Osteoblast (primary cell): ENCODE measurements around the gene HHAT. TPM values are rescaled to one million over a fixed set of nuclear protein-coding genes. Genes with fewer than 3 reads are reported as not detected.

Experiments used
- DNase-seq: peaks from one replicate; pipeline ENCODE4 v3.0.0; 2011; ENCODE audit warnings: low spot score, mixed read lengths; ENCODE audit not compliant: insufficient read length; ENCODE audit errors: missing footprints
- H2AFZ ChIP-seq: 2 replicates; pipeline ENCODE4 v1.6.0; 2011; ENCODE audit warnings: mild to moderate bottlenecking, low read length
- H3K27ac ChIP-seq: 2 replicates; pipeline ENCODE4 v1.5.1; 2011; ENCODE audit warnings: mild to moderate bottlenecking, low read depth, low read length, moderate library complexity
- H3K27me3 ChIP-seq: 2 replicates; pipeline ENCODE4 v1.6.0; 2012; ENCODE audit warnings: mild to moderate bottlenecking, control low read depth, inconsistent platforms, low read length, moderate library complexity; ENCODE audit not compliant: insufficient read depth
- H3K36me3 ChIP-seq: 2 replicates; pipeline ENCODE4 v1.5.1; 2011; ENCODE audit warnings: mild to moderate bottlenecking, low read length, control low read depth, moderate library complexity; ENCODE audit not compliant: insufficient read depth
- H3K4me1 ChIP-seq: 2 replicates; pipeline ENCODE4 v1.5.1; 2011; ENCODE audit warnings: mild to moderate bottlenecking, low read length, control low read depth, moderate library complexity; ENCODE audit not compliant: insufficient read depth
- H3K4me2 ChIP-seq: 2 replicates; pipeline ENCODE4 v1.6.0; 2011; ENCODE audit warnings: mild to moderate bottlenecking, low read length; ENCODE audit not compliant: insufficient read depth
- H3K4me3 ChIP-seq: fragments of 200-600 bp; sonication (generic); 3 replicates; pipeline ENCODE4 v1.5.1; 2012; ENCODE audit warnings: mild to moderate bottlenecking, low read length, inconsistent platforms; ENCODE audit not compliant: insufficient read depth
- H3K79me2 ChIP-seq: 2 replicates; pipeline ENCODE4 v1.6.0; 2012; ENCODE audit warnings: mild to moderate bottlenecking, low read length, control low read depth, inconsistent platforms; ENCODE audit not compliant: insufficient read depth
- H3K9me3 ChIP-seq: 2 replicates; pipeline ENCODE4 v1.5.1; 2011; ENCODE audit warnings: low read depth, low read length, control low read depth
- H4K20me1 ChIP-seq: 2 replicates; pipeline ENCODE4 v1.6.0; 2012; ENCODE audit warnings: mild to moderate bottlenecking, low read length, control low read depth; ENCODE audit not compliant: insufficient read depth
- total RNA-seq: library from RNA; depleted of rRNA; stranded (reverse); fragments of >200 nt; gene quantifications from 2 replicates; pipeline ENCODE4 v1.2.3, GENCODE V29; 2012
- TF ChIP-seq, protein P1 (sequence below): IDR thresholded peaks from 2 replicates; pipeline ENCODE4 v1.5.1; 2011; ENCODE audit warnings: mild to moderate bottlenecking, low read depth, low read length, moderate library complexity; ENCODE audit errors: extremely low read depth

The HHAT gene
- total RNA-seq, 1 donor: 5.1 TPM

DNA sequence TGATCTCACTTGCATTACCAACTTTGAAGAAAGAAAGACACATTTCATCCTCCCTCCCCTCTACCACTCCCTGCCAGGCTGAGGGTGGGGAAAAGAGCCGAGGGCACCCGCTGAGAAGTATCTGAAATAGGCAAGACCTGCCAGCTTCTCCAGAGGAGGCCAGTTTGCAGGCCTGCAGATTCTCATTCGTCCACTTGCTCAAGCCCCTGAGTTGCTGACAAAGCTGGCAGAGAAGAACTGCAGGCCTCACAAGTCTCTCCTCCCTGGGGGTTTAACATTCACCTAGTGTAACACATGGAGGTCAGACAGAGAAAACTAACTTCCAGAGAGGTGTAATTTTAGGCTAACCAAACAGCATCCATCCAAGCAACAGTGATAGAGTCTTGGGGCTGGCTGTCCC lies 376.4 kb downstream of the HHAT start:
- TF ChIP-seq, protein P1, sequence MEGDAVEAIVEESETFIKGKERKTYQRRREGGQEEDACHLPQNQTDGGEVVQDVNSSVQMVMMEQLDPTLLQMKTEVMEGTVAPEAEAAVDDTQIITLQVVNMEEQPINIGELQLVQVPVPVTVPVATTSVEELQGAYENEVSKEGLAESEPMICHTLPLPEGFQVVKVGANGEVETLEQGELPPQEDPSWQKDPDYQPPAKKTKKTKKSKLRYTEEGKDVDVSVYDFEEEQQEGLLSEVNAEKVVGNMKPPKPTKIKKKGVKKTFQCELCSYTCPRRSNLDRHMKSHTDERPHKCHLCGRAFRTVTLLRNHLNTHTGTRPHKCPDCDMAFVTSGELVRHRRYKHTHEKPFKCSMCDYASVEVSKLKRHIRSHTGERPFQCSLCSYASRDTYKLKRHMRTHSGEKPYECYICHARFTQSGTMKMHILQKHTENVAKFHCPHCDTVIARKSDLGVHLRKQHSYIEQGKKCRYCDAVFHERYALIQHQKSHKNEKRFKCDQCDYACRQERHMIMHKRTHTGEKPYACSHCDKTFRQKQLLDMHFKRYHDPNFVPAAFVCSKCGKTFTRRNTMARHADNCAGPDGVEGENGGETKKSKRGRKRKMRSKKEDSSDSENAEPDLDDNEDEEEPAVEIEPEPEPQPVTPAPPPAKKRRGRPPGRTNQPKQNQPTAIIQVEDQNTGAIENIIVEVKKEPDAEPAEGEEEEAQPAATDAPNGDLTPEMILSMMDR: no peak
- Histone ChIP-seq H2AFZ (no peak overlapping the region), H3K4me1 (no peaks in the 10 kb centered on the region), H3K79me2 (no peaks in the 10 kb centered on the region), H3K9me3 (no peaks in the 10 kb centered on the region), H3K4me2 (no peak overlapping the region), H3K27ac (no peak overlapping the region), H3K36me3 (no peaks in the 10 kb centered on the region), H3K4me3 (no peak overlapping the region), H3K27me3 (no peaks in the 10 kb centered on the region), H4K20me1 (no peaks in the 10 kb centered on the region)
- DNase-seq: no peak

DNA sequence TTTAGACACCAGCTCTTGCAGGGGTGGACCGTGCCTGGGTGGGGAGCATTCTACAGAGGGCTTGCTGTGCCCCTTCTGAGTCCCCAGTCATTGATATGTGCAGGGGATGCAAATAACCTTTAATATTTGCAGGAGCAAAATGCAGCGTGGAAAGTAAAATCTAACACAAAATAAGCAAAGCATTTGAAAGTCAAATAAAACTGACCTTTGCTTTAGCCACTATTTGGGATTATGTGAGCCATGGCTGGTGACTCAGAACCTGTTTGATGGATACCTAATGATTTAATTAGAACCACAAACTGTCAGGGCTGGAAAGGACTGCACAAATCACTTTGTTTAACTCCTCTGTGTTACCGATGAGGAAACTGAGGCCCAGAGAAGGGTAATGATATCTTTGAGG lies 377.5 kb downstream of the HHAT start:
- Histone ChIP-seq H3K27ac (no peak overlapping the region), H3K4me2 (no peak overlapping the region), H3K79me2 (no peaks in the 10 kb centered on the region), H4K20me1 (no peaks in the 10 kb centered on the region), H3K27me3 (no peaks in the 10 kb centered on the region), H2AFZ (no peak overlapping the region), H3K4me1 (no peaks in the 10 kb centered on the region), H3K36me3 (no peaks in the 10 kb centered on the region), H3K9me3 (no peaks in the 10 kb centered on the region), H3K4me3 (no peak overlapping the region)
- TF ChIP-seq, protein P1: no peak
- DNase-seq: no peak

DNA sequence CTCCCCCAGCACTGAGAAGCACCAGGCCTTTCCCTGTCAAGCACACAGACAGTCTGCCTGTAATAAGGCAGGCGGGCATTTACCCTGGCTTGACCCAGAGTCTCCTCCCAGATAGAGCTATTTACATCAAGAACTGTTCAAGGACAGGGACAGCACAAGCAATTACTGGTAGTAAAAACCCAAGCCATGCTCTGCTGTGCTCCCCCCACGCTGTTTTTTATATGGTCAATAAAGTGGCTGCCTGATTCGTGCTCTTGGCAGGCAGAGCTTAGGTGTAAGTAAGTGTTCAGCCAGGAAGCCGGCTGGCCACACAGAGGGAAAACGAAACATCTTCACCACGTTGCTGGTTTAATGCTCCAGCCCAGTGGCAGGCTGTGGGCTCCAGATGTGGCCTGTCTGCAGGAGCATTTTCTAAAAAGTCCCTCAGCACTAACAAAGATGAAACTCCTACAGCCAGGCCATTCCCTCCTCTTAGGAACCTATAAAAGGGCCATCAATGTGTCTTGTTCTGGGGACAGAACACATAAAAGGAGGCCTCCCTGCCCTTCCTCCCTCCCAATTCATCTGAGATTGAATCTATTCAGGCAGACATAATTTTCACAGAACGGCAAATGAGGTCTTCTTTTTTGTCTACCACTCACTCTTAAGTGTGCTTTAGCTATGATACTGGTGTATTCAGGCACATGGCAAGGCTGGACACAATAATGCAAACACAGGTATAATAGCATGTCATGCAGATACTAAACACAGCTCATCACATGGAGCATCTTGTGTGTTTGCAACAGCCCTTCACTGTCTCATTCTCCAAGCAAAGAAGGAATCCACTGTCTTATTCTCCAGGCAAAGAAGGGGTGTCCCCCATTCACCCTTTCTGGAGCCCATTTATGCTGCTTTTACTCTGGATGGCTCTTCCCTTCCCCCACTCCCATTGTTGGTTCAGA lies 378.9 kb downstream of the HHAT start:
- Histone ChIP-seq H3K36me3 (no peaks in the 10 kb centered on the region), H2AFZ (no peak overlapping the region), H3K4me3 (no peak overlapping the region), H3K27ac (no peak overlapping the region), H3K27me3 (no peaks in the 10 kb centered on the region), H3K79me2 (no peaks in the 10 kb centered on the region), H4K20me1 (no peaks in the 10 kb centered on the region), H3K4me1 (no peaks in the 10 kb centered on the region), H3K9me3 (no peaks in the 10 kb centered on the region), H3K4me2 (no peak overlapping the region)
- TF ChIP-seq, protein P1: no peak
- peak; percentile 3 for DNase-seq

DNA sequence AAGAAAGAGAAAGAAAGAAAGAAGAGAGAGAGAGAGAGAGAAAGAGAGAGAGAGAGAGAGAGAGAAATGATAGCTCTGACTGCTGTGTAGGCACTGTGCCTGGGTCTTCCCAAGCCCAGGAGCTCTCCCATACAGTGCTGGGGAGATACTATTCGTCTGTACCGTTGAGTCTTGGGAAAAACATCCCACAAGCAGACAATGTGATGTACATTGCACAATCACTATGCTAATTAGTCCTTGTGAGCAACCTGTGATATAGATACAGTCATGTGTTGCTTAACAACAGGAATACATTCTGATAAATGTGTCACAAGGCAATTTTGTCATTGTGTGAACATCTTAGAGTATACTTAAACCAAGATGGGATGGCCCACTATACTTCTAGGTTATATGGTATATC lies 381.0 kb downstream of the HHAT start:
- H3K4me1 ChIP-seq: no peaks in the 10 kb centered on the region
- no peaks in the 10 kb centered on the region for H3K9me3 ChIP-seq
- H3K79me2 ChIP-seq: no peaks in the 10 kb centered on the region
- H3K36me3 ChIP-seq: no peaks in the 10 kb centered on the region
- TF ChIP-seq, protein P1: no peak
- no peak overlapping the region for H3K27ac ChIP-seq
- H4K20me1 ChIP-seq: peaks cover under 1% of the 10 kb centered on the region
- no peak for DNase-seq
- H3K4me2 ChIP-seq: no peak overlapping the region
- H2AFZ ChIP-seq: no peak overlapping the region
- no peaks in the 10 kb centered on the region for H3K27me3 ChIP-seq
- H3K4me3 ChIP-seq: no peak overlapping the region
